HG03196 (cell line): ENCODE data around the gene ADAP1.
"Not testable (repeated sequence)": the region's sequence is repeated elsewhere in the genome, so short reads cannot be mapped to it uniquely, and the experiment has no call there.

Source experiments
- ATAC-seq: cut with Tn5 transposase; IDR thresholded peaks from one replicate; pipeline ENCODE4 v1.9.1; 2021; ENCODE audit not compliant: unreplicated experiment

ADAP1 gene

DNA sequence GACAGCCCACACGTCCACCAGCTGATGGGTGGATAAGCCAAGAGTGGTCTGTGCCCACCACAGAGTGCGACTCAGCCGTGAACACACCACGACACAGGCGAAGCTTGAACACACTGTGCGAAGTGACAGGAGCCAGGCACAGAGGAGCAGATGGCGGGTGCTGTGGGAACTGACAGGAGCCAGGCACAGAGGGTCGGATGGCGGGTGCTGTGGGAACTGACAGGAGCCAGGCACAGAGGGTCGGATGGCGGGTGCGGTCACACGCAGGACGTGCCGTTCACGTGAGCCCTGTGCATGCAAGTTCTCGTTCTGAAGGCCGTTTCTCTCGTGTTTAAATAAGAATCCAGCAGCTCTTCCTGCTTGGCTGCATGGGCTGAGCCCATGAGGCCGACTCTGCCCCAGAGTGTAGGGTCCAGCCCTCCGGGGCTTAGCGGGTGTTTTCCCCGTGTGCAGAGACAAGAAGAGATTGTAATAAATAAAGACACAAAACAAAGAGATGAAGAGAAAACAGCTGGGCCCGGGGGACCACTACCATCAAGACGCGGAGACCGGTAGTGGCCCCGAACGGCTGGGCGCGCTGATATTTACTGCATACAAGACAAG is 5.9 kb upstream of the ADAP1 start:
- ATAC-seq, result no peak

DNA sequence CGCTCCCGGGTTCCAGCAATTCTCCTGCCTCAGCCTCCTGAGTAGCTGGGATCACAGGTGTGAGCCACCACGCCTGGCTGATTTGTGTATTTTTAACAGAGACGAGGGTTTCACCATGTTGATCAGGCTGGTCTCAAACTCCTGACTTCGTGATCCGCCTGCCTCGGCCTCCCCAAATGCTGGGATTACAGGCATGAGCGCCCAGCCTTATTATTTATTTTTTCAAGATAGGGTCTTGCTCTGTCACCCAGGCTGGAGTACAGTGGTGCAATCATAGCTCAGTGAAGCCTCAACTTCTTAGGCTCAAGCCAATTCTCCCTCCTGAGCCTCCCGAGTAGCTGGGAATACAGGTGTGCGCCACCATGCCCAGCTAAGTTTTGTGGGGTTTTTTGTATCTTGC is 5.3 kb upstream of the ADAP1 start:
- ATAC-seq, result not testable (repeated sequence)

GRCh38 chr7:959271-959670 is 4.8 kb upstream of the ADAP1 start:
- no peak for ATAC-seq

- ATAC-seq, result no peak
Measured at GRCh38 chr7:958221-959200, 4.0 kb upstream of the ADAP1 start.

- no peak for ATAC-seq
Measured at GRCh38 chr7:957418-958220, 3.1 kb upstream of the ADAP1 start.

- no peak for ATAC-seq
Measured at GRCh38 chr7:956031-956430, 1.6 kb upstream of the ADAP1 start.

- no peak for ATAC-seq
Measured at GRCh38 chr7:953547-954327, 743 bp downstream of the ADAP1 start.

DNA sequence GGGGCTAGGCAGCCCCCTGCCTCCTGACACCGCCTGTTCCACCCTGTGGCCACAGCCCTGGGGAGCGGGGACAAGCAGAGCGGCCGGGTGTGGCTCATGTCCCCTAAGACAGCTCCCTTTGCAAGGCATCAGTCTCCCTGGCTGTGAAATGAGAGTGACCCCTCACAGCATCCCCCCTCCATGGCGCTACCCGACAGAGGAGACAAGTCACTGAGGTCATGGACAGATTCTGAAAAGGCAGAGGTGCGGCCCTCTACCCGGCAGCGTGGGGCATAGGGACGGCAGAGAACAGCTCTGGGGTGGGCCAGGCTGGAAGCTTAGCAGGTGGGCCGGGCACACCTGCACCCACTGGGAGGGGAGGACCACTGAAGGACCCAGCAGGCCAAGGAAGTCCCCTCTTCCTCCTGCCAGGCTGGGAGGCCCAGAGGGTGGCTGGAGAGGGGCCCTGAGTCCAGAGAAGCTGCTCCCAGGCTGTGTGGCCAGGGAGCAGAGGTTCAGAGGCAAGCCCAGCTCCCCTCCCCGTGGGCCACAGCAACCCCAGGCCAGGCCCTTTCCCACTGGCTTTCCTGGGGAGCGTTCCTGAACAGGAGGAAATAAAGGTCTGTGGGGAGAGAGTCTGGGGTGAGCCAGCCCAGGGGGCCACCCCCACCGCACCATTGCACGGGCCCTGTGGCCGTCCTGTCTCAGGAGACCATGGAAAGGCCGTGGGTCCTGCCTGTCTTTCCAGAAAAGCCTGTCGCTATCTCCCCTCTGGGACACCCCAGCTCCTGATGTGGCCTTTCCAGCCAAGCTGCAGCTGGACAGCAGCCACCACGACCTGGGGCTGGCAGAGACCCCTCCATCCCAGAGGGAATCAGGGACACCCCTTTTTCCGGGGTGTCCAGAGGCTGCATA is 1.7 kb downstream of the ADAP1 start:
- ATAC-seq, result no peak

DNA sequence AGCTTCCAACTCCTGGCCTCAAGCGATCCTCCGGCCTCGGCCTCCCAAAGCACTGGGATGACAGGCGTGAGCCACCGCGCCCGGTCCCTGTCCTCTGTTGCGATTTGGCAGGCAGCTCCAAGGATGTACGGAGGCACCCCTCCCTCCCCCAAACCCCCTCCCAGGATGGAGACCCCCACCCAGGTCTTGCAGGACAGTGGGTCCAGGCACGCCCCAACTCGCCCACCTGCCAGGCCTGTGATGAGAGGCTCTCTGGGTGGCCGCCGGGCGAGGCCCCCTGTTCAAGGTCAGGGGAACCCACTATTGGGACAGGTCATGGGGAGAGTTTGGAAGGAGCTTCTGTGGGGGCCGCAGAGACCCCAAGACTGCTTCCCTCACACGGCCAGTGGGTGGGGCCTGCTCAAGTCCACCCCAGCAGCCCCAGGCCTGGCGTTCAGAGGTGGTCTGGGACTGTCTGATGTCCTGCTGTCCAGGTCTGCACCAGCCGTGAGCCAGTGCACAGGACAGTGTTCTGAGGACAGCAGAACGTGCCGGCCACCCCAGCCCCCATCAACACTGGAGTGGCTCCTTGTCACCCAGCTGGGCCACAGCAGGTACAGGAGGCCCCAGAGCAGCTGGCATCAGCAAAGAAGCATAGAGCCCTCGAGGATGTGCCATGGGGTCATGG is 2.5 kb downstream of the ADAP1 start:
- ATAC-seq, result no peak

GRCh38 chr7:949021-949934 is 5.2 kb downstream of the ADAP1 start:
- no peak for ATAC-seq

DNA sequence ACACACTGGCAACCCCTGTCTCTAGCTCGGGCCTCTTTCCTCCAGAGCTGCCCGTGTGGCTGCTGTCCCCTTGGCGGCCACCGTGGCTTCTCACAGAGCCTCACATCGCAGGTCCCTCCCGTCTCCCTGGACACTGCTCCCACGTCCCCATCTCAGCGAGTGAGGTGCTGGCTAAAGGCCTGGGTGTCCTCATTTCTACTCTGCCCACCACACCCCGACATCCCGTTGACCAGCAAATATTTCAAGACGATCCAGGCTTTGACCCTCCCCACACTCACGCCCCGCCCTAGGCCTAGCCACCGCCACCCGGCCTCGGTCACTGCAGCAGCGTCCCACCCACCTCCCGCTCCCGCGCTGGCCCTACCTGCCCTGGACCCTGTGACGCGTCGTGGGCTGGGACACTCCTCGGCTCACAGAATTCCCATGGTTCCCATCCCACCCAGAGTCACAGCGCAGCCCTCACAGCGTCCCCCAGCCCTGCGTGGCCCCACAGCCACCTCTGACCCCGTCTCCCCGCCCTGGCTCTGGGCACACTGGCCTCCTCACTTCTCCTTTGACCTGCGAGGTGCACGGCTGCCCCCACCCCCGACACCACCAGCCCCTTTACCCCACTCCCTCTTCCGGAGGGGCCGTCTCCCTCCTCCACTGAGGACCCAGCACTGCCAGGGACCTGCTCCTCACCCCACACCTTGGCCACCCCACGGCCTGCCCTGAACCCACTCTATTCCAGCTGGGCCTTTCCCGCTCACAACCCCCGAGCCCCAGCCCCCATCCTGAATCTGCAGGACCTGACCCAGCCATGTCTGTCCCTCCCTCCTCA is 6.9 kb downstream of the ADAP1 start:
- ATAC-seq, result no peak

DNA sequence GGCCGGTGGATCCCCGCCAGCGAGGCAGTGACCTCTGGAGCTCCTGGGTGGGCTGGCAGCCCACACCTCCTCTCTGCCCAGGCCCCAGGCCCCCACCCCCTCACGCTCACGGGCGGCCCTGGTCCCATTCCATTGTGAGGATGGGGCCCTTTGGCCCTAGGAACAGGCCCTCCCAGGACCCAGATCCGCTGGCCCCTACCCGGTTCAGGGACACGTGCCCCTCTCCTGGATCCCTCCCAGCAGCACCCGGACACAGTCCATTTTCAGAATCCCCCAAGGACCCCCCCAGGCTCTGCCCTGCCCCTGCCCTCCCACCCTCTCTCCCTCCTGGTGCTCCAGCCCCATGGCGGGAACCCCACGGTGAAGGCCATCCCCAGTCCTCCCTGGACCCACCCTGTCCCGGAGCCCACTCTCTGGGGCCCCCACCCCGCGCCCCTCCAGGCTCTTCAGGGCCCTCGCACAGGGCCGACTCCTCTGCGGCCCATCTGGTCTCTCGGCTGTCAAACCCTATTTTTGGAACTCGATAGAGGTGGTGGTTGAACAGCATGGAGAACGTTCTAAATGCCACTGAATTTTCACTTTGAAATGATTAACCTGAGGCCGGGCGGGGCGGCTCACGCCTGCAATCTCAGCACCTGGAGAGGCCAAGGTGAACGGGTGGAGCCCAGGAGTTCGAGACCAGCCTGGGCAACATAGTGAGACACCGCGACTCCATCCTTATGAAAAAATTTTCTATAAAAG is 8.1 kb downstream of the ADAP1 start:
- no peak for ATAC-seq

GRCh38 chr7:945556-946255 is 8.8 kb downstream of the ADAP1 start:
- ATAC-seq, result no peak

- no peak for ATAC-seq
Measured at GRCh38 chr7:945147-945555, 9.3 kb downstream of the ADAP1 start.

GRCh38 chr7:944744-945143 is 9.7 kb downstream of the ADAP1 start:
- ATAC-seq, result no peak

- ATAC-seq, result not testable (repeated sequence)
Measured at GRCh38 chr7:943793-944192, 10.7 kb downstream of the ADAP1 start.
